ENCODE results near the gene PITRM1.

The PITRM1 gene

GRCh38 chr10:3150961-3151360, 21.6 kb downstream of the PITRM1 start:
- H4K20me1 ChIP-seq (ENCODE audit: insufficient read depth, low read length) = 0 out of 2 replicates have a peak, but pooled peaks cover 2% of the 10 kb centered on the region
- no peaks in the 10 kb centered on the region for H3K4me1 ChIP-seq (ENCODE audit: insufficient read depth, low read length)
- H3K36me3 ChIP-seq (ENCODE audit: insufficient read depth, low read length) = peaks cover 78% of the 10 kb centered on the region
- H3K4me3 ChIP-seq (ENCODE audit: low read depth in 1 of 2, low read length in 2 of 2) = no peak overlapping the region
- ATAC-seq (ENCODE audit: insufficient read depth, low read depth) (no peak), DNase-seq (no peak)
- no peak overlapping the region for H3K27ac ChIP-seq (ENCODE audit: low read length)
- H3K27me3 ChIP-seq (ENCODE audit: insufficient read depth, low read length, poor library complexity) = no peaks in the 10 kb centered on the region
- H2AFZ ChIP-seq (ENCODE audit: low read depth, low read length) = no peak overlapping the region
- H3K9ac ChIP-seq (ENCODE audit: low read depth, low read length) = no peak overlapping the region
- TF ChIP-seq EZH2 (IDR thresholded peaks at IDR 0.05; ENCODE audit: borderline replicate concordance, low read depth, low read length, severe bottlenecking) (no peak), CTCF (IDR thresholded peaks at IDR 0.05; ENCODE audit: borderline replicate concordance, extremely low read depth, low read length, poor library complexity, severe bottlenecking) (no peak)
- no peaks in the 10 kb centered on the region for H3K79me2 ChIP-seq (ENCODE audit: insufficient read depth, low read length)
- no peaks in the 10 kb centered on the region for H3K9me3 ChIP-seq (ENCODE audit: insufficient read depth, low read length, severe bottlenecking)
- no peak overlapping the region for H3K4me2 ChIP-seq (ENCODE audit: insufficient read depth, low read length)

GRCh38 chr10:3150366-3150765, 22.2 kb downstream of the PITRM1 start:
- Histone ChIP-seq H3K9ac (ENCODE audit: low read depth, low read length) (no peak overlapping the region), H3K27ac (ENCODE audit: low read length) (no peak overlapping the region), H3K4me1 (ENCODE audit: insufficient read depth, low read length) (no peaks in the 10 kb centered on the region), H3K79me2 (ENCODE audit: insufficient read depth, low read length) (no peaks in the 10 kb centered on the region), H3K36me3 (ENCODE audit: insufficient read depth, low read length) (peaks cover 78% of the 10 kb centered on the region), H2AFZ (ENCODE audit: low read depth, low read length) (no peak overlapping the region), H3K4me3 (ENCODE audit: low read depth in 1 of 2, low read length in 2 of 2) (no peak overlapping the region), H3K4me2 (ENCODE audit: insufficient read depth, low read length) (no peak overlapping the region), H4K20me1 (ENCODE audit: insufficient read depth, low read length) (0 out of 2 replicates have a peak, but pooled peaks cover 2% of the 10 kb centered on the region), H3K27me3 (ENCODE audit: insufficient read depth, low read length, poor library complexity) (no peaks in the 10 kb centered on the region), H3K9me3 (ENCODE audit: insufficient read depth, low read length, severe bottlenecking) (no peaks in the 10 kb centered on the region)
- ATAC-seq (ENCODE audit: insufficient read depth, low read depth) (no peak), DNase-seq (no peak)
- no peak for TF ChIP-seq EZH2 (IDR thresholded peaks at IDR 0.05; ENCODE audit: borderline replicate concordance, low read depth, low read length, severe bottlenecking)
- no peak for TF ChIP-seq CTCF (IDR thresholded peaks at IDR 0.05; ENCODE audit: borderline replicate concordance, extremely low read depth, low read length, poor library complexity, severe bottlenecking)

- no peak for ATAC-seq (ENCODE audit: insufficient read depth, low read depth)
- Histone ChIP-seq H3K9ac (ENCODE audit: low read depth, low read length) (no peak overlapping the region), H4K20me1 (ENCODE audit: insufficient read depth, low read length) (0 out of 2 replicates have a peak, but pooled peaks cover 2% of the 10 kb centered on the region), H3K4me3 (ENCODE audit: low read depth in 1 of 2, low read length in 2 of 2) (no peak overlapping the region), H3K27me3 (ENCODE audit: insufficient read depth, low read length, poor library complexity) (no peaks in the 10 kb centered on the region), H3K36me3 (ENCODE audit: insufficient read depth, low read length) (peaks cover 78% of the 10 kb centered on the region), H3K27ac (ENCODE audit: low read length) (no peak overlapping the region), H3K4me1 (ENCODE audit: insufficient read depth, low read length) (no peaks in the 10 kb centered on the region), H3K4me2 (ENCODE audit: insufficient read depth, low read length) (no peak overlapping the region), H3K79me2 (ENCODE audit: insufficient read depth, low read length) (no peaks in the 10 kb centered on the region), H2AFZ (ENCODE audit: low read depth, low read length) (no peak overlapping the region), H3K9me3 (ENCODE audit: insufficient read depth, low read length, severe bottlenecking) (no peaks in the 10 kb centered on the region)
- no peak for TF ChIP-seq CTCF (IDR thresholded peaks at IDR 0.05; ENCODE audit: borderline replicate concordance, extremely low read depth, low read length, poor library complexity, severe bottlenecking)
- no peak for TF ChIP-seq EZH2 (IDR thresholded peaks at IDR 0.05; ENCODE audit: borderline replicate concordance, low read depth, low read length, severe bottlenecking)
- DNase-seq = no peak
Measured at GRCh38 chr10:3149918-3150317, 22.7 kb downstream of the PITRM1 start.

GRCh38 chr10:3148994-3149393, 23.6 kb downstream of the PITRM1 start:
- peaks cover 73% of the 10 kb centered on the region for H3K36me3 ChIP-seq (ENCODE audit: insufficient read depth, low read length)
- H3K27ac ChIP-seq (ENCODE audit: low read length) = no peak overlapping the region
- TF ChIP-seq EZH2 (IDR thresholded peaks at IDR 0.05; ENCODE audit: borderline replicate concordance, low read depth, low read length, severe bottlenecking) (no peak), CTCF (IDR thresholded peaks at IDR 0.05; ENCODE audit: borderline replicate concordance, extremely low read depth, low read length, poor library complexity, severe bottlenecking) (no peak)
- H3K9ac ChIP-seq (ENCODE audit: low read depth, low read length) = no peak overlapping the region
- H3K4me1 ChIP-seq (ENCODE audit: insufficient read depth, low read length) = no peaks in the 10 kb centered on the region
- no peak overlapping the region for H3K4me2 ChIP-seq (ENCODE audit: insufficient read depth, low read length)
- no peak overlapping the region for H3K4me3 ChIP-seq (ENCODE audit: low read depth in 1 of 2, low read length in 2 of 2)
- DNase-seq (no peak), ATAC-seq (ENCODE audit: insufficient read depth, low read depth) (no peak)
- no peaks in the 10 kb centered on the region for H3K79me2 ChIP-seq (ENCODE audit: insufficient read depth, low read length)
- H4K20me1 ChIP-seq (ENCODE audit: insufficient read depth, low read length) = 0 out of 2 replicates have a peak, but pooled peaks cover 2% of the 10 kb centered on the region
- H2AFZ ChIP-seq (ENCODE audit: low read depth, low read length) = no peak overlapping the region
- H3K9me3 ChIP-seq (ENCODE audit: insufficient read depth, low read length, severe bottlenecking) = no peaks in the 10 kb centered on the region
- H3K27me3 ChIP-seq (ENCODE audit: insufficient read depth, low read length, poor library complexity) = no peaks in the 10 kb centered on the region

Measured in DND-41 (cell line).